Nephron (organoid): ENCODE data around the gene FANCD2.
"Not testable (repeated sequence)": the region's sequence is repeated elsewhere in the genome, so short reads cannot be mapped to it uniquely, and the experiment has no call there.

ENCODE experiments used
- H3K27ac Mint-ChIP-seq, 3 experiments: 2 replicates each; pipeline ENCODE4 v1.8.0; 2020; ENCODE audit warnings: mixed read lengths in 3 of 3, mild to moderate bottlenecking in 2 of 3, moderate library complexity in 1 of 3
- H3K27me3 Mint-ChIP-seq: 2 replicates; pipeline ENCODE4 v1.8.0; 2021; ENCODE audit warnings: low read depth, mild to moderate bottlenecking, moderate library complexity, mixed read lengths
- H3K36me3 Mint-ChIP-seq: 2 replicates; pipeline ENCODE4 v1.8.0; 2020; ENCODE audit warnings: low read depth, mixed read lengths
- H3K4me1 Mint-ChIP-seq: 2 replicates; pipeline ENCODE4 v1.8.0; 2020; ENCODE audit warnings: mixed read lengths
- H3K4me3 Mint-ChIP-seq, 3 experiments: 2 replicates each; pipeline ENCODE4 v1.8.0; 2020; ENCODE audit warnings: mild to moderate bottlenecking in 3 of 3, mixed read lengths in 3 of 3, moderate library complexity in 2 of 3
- H3K9me3 Mint-ChIP-seq: 2 replicates; pipeline ENCODE4 v1.8.0; 2020; ENCODE audit warnings: mixed read lengths
- CTCF ChIP-seq, 3 experiments: fragments of 200-600 bp; sonication (generic); IDR thresholded peaks; one replicate each; pipeline ENCODE4 v1.5.0; 2021; ENCODE audit warnings: antibody characterized with exemption in 3 of 3; ENCODE audit not compliant: unreplicated experiment in 3 of 3

The FANCD2 gene

DNA sequence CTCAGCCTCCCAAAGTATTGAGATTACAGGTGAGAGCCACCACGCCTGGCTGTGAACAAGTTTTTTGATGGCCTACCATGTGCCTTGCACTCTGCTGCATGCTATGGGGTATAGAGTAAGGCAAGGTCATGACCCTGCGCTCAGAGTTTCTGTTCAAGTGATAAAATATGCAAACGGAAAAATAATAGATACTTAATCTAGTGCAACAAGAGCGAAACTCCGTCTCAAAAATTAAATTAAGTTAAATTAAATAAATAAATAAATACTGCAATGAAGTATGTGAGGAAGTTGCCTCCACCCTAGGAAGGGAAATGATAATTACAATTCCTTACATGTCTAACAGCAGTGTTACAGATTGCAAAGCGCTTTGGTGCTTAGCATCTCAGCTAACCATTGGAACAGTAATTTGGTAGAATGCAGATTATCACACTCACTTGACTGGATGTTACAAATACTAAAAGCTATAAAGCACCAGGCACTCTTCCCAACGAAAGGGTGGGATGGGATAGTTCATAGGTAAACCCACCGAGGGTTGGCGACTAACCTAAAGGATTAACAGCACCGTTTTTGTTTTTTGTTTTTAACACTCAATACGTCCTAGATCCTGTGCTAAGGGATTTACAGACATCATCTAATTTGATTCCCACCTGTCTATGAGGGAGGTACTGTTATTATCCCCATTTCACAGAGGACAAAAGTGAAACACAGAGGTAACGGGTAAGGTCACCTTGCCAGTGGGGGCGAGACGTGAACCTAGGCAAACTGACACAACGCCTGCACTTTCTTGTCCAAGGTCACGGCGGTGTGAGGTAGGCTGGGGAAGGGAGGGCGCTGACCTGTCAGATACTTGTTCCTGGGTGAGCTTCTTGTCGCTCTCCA, 793 bp upstream of the FANCD2 start:
- Mint-ChIP-seq H3K36me3 (peaks cover 14% of the 10 kb centered on the region), H3K4me1 (peaks cover 9% of the 10 kb centered on the region), H3K4me3 (peak overlapping the region; percentile 98)

DNA sequence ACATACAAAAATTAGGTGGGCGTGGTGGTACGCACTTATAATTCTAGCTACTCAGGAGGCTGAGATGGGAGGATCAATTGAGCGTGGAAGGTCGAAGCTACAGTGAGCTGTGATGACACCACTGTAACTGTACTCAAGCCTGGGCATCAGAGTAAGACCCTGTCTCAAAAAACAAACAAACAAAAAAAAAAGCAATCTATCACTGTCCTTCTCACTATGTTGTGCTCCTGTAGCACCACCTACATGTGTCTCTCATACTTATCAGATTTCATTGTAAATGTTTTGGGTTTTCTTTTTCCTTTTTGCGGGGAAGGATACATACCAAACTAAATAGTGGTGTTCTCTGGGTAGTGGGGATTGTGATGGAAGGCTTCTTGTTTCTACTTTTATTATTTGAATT, 14.8 kb downstream of the FANCD2 start:
- Mint-ChIP-seq H3K4me1 (no peaks in the 10 kb centered on the region), H3K27ac (no peak overlapping the region), H3K27me3 (no peaks in the 10 kb centered on the region), H3K9me3 (no peaks in the 10 kb centered on the region), H3K36me3 (peaks cover 22% of the 10 kb centered on the region), H3K4me3 (no peak overlapping the region)
- no peak for TF ChIP-seq CTCF (IDR thresholded peaks at IDR 0.05; ENCODE audit: unreplicated experiment in 3 of 3)

More for the DNA sequence above, 793 bp upstream of the FANCD2 start:
- peak overlapping the region; percentile 77 to 88 (median 77) for H3K27ac Mint-ChIP-seq
- no peak for TF ChIP-seq CTCF (IDR thresholded peaks at IDR 0.05; ENCODE audit: unreplicated experiment in 3 of 3)
- no peaks in the 10 kb centered on the region for H3K9me3 Mint-ChIP-seq
- H3K27me3 Mint-ChIP-seq: no peaks in the 10 kb centered on the region

DNA sequence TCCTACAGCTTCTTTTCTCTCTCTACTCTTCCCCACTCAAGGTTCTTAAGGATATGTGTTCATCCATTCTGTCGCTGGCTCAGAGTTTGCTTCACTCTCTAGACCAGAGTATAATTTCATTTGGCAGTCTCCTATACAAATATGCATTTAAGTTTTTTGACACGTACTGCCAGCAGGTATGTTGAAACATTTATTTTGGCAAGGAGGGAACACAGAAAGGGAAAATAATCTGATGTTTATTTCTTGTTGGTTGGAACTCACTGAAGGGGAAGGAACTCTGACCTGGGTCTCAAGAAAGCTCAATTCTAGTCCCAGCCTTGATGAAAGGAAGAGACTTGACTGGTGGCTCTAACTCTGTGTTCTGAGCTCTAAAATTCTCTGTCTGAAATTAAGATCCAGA, 21.6 kb downstream of the FANCD2 start:
- Mint-ChIP-seq H3K4me3 (no peak overlapping the region), H3K4me1 (no peaks in the 10 kb centered on the region), H3K27ac (no peak overlapping the region), H3K9me3 (no peaks in the 10 kb centered on the region), H3K27me3 (no peaks in the 10 kb centered on the region), H3K36me3 (peaks cover 28% of the 10 kb centered on the region)
- TF ChIP-seq CTCF (IDR thresholded peaks at IDR 0.05; ENCODE audit: unreplicated experiment in 3 of 3): no peak

DNA sequence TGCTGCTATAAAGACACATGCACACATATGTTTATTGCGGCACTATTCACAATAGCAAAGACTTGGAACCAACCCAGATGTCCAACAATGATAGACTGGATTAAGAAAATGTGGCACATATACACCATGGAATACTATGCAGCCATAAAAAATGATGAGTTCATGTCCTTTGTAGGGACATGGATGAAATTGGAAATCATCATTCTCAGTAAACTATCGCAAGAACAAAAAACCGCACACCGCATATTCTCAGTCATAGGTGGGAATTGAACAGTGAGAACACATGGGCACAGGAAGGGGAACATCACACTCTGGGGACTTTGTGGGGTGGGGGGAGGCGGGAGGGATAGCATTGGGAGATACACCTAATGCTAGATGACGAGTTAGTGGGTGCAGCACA, 26.8 kb downstream of the FANCD2 start:
- peaks cover 32% of the 10 kb centered on the region for H3K36me3 Mint-ChIP-seq
- H3K27ac Mint-ChIP-seq, H3K9me3 Mint-ChIP-seq, H3K4me1 Mint-ChIP-seq, H3K4me3 Mint-ChIP-seq, H3K27me3 Mint-ChIP-seq: not testable (repeated sequence)

- H3K9me3 Mint-ChIP-seq: no peaks in the 10 kb centered on the region
- no peak overlapping the region for H3K27ac Mint-ChIP-seq
- peaks cover 25% of the 10 kb centered on the region for H3K36me3 Mint-ChIP-seq
- no peak for TF ChIP-seq CTCF (IDR thresholded peaks at IDR 0.05; ENCODE audit: unreplicated experiment in 3 of 3)
- no peaks in the 10 kb centered on the region for H3K4me1 Mint-ChIP-seq
- no peak overlapping the region for H3K4me3 Mint-ChIP-seq
- no peaks in the 10 kb centered on the region for H3K27me3 Mint-ChIP-seq
These were observed 28.9 kb downstream of the FANCD2 start for GRCh38 chr3:10055097-10055496.

GRCh38 chr3:10070077-10070476, 43.8 kb downstream of the FANCD2 start:
- H3K4me3 Mint-ChIP-seq, H3K4me1 Mint-ChIP-seq, H3K27me3 Mint-ChIP-seq, H3K27ac Mint-ChIP-seq: not testable (repeated sequence)
- Mint-ChIP-seq H3K9me3 (peaks cover 11% of the 10 kb centered on the region), H3K36me3 (peaks cover 45% of the 10 kb centered on the region)

- no peak overlapping the region for H3K4me3 Mint-ChIP-seq
- no peaks in the 10 kb centered on the region for H3K4me1 Mint-ChIP-seq
- no peak overlapping the region for H3K27ac Mint-ChIP-seq
- no peaks in the 10 kb centered on the region for H3K27me3 Mint-ChIP-seq
- peaks cover 24% of the 10 kb centered on the region for H3K36me3 Mint-ChIP-seq
- no peak for TF ChIP-seq CTCF (IDR thresholded peaks at IDR 0.05; ENCODE audit: unreplicated experiment in 3 of 3)
- no peaks in the 10 kb centered on the region for H3K9me3 Mint-ChIP-seq
These were observed 48.4 kb downstream of the FANCD2 start for GRCh38 chr3:10074666-10075065.
